Measurements from ENCODE around the gene NELFCD.

DNA sequence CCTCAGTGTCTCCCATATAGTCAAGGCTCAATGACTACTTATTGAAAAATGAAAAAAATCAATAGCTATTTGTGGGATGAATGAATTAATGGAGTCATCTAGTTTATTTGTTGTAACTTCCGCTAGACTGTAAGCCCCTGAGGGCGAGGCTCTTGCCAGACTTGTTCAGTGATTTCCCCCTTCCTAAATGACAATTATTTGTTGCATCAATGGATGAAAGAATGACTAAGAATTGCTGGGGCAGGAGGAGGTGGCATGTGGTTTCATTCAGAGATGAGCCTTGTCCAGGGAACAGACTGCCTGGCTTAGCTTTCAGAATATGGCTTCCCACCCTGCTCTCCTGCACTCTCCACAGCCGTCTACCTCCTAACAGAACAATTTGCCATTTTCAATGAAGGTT is 62.6 kb downstream of the NELFCD start:
- TF ChIP-seq POLR2A (IDR thresholded peaks at IDR 0.05) = no peak
- no peak for TF ChIP-seq POLR2AphosphoS5 (IDR thresholded peaks at IDR 0.05)
